K562 (cell line): ENCODE measurements around the gene HSD11B1L. TPM values are rescaled to one million over a fixed set of nuclear protein-coding genes. Genes with fewer than 3 reads are reported as not detected.

ENCODE experiments used
- ARID1B ChIP-seq: fragments of 450-650 bp; IDR thresholded peaks from 2 replicates; pipeline ENCODE4 v1.6.1; 2016; ENCODE audit warnings: antibody characterized with exemption, mild to moderate bottlenecking, inconsistent platforms
- CBX3 ChIP-seq, 2 experiments: IDR thresholded peaks; 1 replicate in 1 of 2; 2 replicates in 1 of 2; pipeline ENCODE4 v1.6.1; 2012; ENCODE audit warnings: inconsistent platforms in 2 of 2, low read length in 2 of 2, borderline replicate concordance in 1 of 2, control low read depth in 1 of 2
- CHD2 ChIP-seq: IDR thresholded peaks from 2 replicates; pipeline ENCODE4 v1.6.1; 2011; ENCODE audit warnings: low read depth, low read length
- ERF ChIP-seq: fragments of 450-650 bp; formaldehyde crosslinking; IDR thresholded peaks from 2 replicates; pipeline ENCODE4 v1.4.0; 2020; ENCODE audit warnings: mild to moderate bottlenecking, mixed read lengths
- ESRRA ChIP-seq: fragments of 450-650 bp; IDR thresholded peaks from 2 replicates; pipeline ENCODE4 v1.6.1; 2014; ENCODE audit warnings: low read depth, mild to moderate bottlenecking, moderate library complexity, borderline replicate concordance
- FOXJ3 ChIP-seq: sonication (generic); formaldehyde crosslinking; IDR thresholded peaks from 2 replicates; pipeline ENCODE4 v1.4.0; 2020; ENCODE audit warnings: mild to moderate bottlenecking, missing genetic modification reagents
- HMG20A ChIP-seq: fragments of 450-650 bp; formaldehyde crosslinking; conservative IDR thresholded peaks from 2 replicates; pipeline ENCODE4 v1.4.0; 2020; ENCODE audit warnings: mild to moderate bottlenecking, mixed read lengths
- HNRNPLL ChIP-seq: fragments of 200-400 bp; formaldehyde crosslinking; IDR thresholded peaks from 2 replicates; pipeline ENCODE4 v1.6.1; 2017; ENCODE audit warnings: low read length, low read depth, mild to moderate bottlenecking; ENCODE audit not compliant: poor library complexity, severe bottlenecking
- NCOR1 ChIP-seq: fragments of 450-650 bp; IDR thresholded peaks from 2 replicates; pipeline ENCODE4 v1.6.1; 2016; ENCODE audit warnings: mild to moderate bottlenecking, moderate library complexity
- NONO ChIP-seq, 2 experiments: fragments of 200-400 bp in 1 of 2; fragments of 450-650 bp in 1 of 2; formaldehyde crosslinking in 1 of 2; IDR thresholded peaks; 2 replicates each; pipeline ENCODE4 v1.6.1; 2017; ENCODE audit warnings: low read depth in 2 of 2, mild to moderate bottlenecking in 2 of 2, moderate library complexity in 2 of 2, low read length in 1 of 2
- POLR2A ChIP-seq: fragments of 450-650 bp; conservative IDR thresholded peaks from 2 replicates; pipeline ENCODE4 v1.6.1; 2016
- POLR2B ChIP-seq: fragments of 450-650 bp; IDR thresholded peaks from 2 replicates; pipeline ENCODE4 v1.6.1; 2018; ENCODE audit warnings: low read depth; ENCODE audit not compliant: partially characterized antibody
- RBM17 ChIP-seq: fragments of 200-400 bp; formaldehyde crosslinking; IDR thresholded peaks from 2 replicates; pipeline ENCODE4 v1.6.1; 2017; ENCODE audit warnings: low read depth, mild to moderate bottlenecking, low read length, borderline replicate concordance
- RBM22 ChIP-seq: fragments of 200-400 bp; formaldehyde crosslinking; IDR thresholded peaks from 2 replicates; pipeline ENCODE4 v1.6.1; 2018; ENCODE audit warnings: low read length, low read depth; ENCODE audit not compliant: poor library complexity, severe bottlenecking
- SP1 ChIP-seq: sonication (generic); formaldehyde crosslinking; IDR thresholded peaks from 2 replicates; pipeline ENCODE4 v1.8.1; 2022; ENCODE audit warnings: mild to moderate bottlenecking, missing genetic modification reagents
- SREBF1 ChIP-seq: fragments of 150-350 bp; IDR thresholded peaks from 2 replicates; pipeline ENCODE4 v1.6.1; 2014; ENCODE audit warnings: antibody characterized with exemption, low read depth, low read length, borderline replicate concordance
- SRF ChIP-seq, 2 experiments: fragments of 250-450, 450-650 bp in 1 of 2; sonication (Bioruptor Pico) in 1 of 2; sonication (generic) in 1 of 2; formaldehyde crosslinking; IDR thresholded peaks; 2 replicates each; pipeline versions ENCODE4 v1.5.0 to v1.5.1; 2020 to 2022; ENCODE audit warnings: mild to moderate bottlenecking in 1 of 2, missing genetic modification reagents in 1 of 2
- STAT5B ChIP-seq: fragments of 250-450 bp; sonication (Bioruptor Pico); IDR thresholded peaks from 2 replicates; pipeline ENCODE4 v1.8.0; 2021; ENCODE audit warnings: mild to moderate bottlenecking, inconsistent platforms
- ZBTB8A ChIP-seq: fragments of 450-650 bp; IDR thresholded peaks from 2 replicates; pipeline ENCODE4 v1.6.1; 2018; ENCODE audit warnings: mild to moderate bottlenecking, moderate library complexity; ENCODE audit not compliant: partially characterized antibody
- ZFP30 ChIP-seq: fragments of 250-450 bp; sonication (Bioruptor Pico); IDR thresholded peaks from 2 replicates; pipeline ENCODE4 v1.8.0; 2022; ENCODE audit warnings: moderate library complexity, mild to moderate bottlenecking, inconsistent platforms, borderline replicate concordance
- ZFPM2 ChIP-seq: fragments of 250-450 bp; sonication (Bioruptor Pico); IDR thresholded peaks from 2 replicates; pipeline ENCODE4 v1.5.1; 2022; ENCODE audit warnings: mild to moderate bottlenecking
- ZNF124 ChIP-seq: sonication (generic); formaldehyde crosslinking; IDR thresholded peaks from 2 replicates; pipeline ENCODE4 v1.8.1; 2022; ENCODE audit warnings: missing genetic modification reagents
- ZNF217 ChIP-seq: sonication (generic); formaldehyde crosslinking; IDR thresholded peaks from 2 replicates; pipeline ENCODE4 v1.8.0; 2022; ENCODE audit warnings: mild to moderate bottlenecking, missing genetic modification reagents
- polyA plus RNA-seq, 8 experiments: library from polyadenylated mRNA; depleted of rRNA in 4 of 8; stranded (reverse) in 5 of 8; unstranded in 3 of 8; fragments of >200 nt; fragmentation: Nextera tagmentation in 2 of 8; fragmentation: Illumina TruSeq in 1 of 8; extraction: Ambion mirVana in 2 of 8; extraction: Trizol in 1 of 8; gene quantifications; 2 replicates each; pipeline versions ENCODE4 v1.2.1 to v1.2.3, GENCODE V29; 2011 to 2014; ENCODE audit warnings: inconsistent platforms in 1 of 8, missing spikeins in 1 of 8
- total RNA-seq, 7 experiments: library from RNA; depleted of rRNA in 6 of 7; stranded (reverse); fragments of >200 nt in 6 of 7; fragmentation: Illumina TruSeq in 2 of 7; extraction: Trizol in 2 of 7; gene quantifications; 2 replicates each; pipeline versions ENCODE4 v1.2.1 to v1.2.3, GENCODE V29; 2011 to 2021; ENCODE audit warnings: low replicate concordance in 1 of 7
- TF ChIP-seq, protein P1 (sequence below): fragments of 450-650 bp; IDR thresholded peaks from 2 replicates; pipeline ENCODE4 v1.6.1; 2014; ENCODE audit warnings: low read depth, mild to moderate bottlenecking, moderate library complexity, borderline replicate concordance
- TF ChIP-seq, protein P2 (sequence below): conservative IDR thresholded peaks from 2 replicates; pipeline ENCODE4 v1.6.1; 2011; ENCODE audit warnings: low read depth, mild to moderate bottlenecking, low read length; ENCODE audit not compliant: control insufficient read depth
- TF ChIP-seq, protein P3 (sequence below): fragments of 450-650 bp; formaldehyde crosslinking; IDR thresholded peaks from 2 replicates; pipeline ENCODE4 v1.4.0; 2022; ENCODE audit warnings: mild to moderate bottlenecking, moderate library complexity
- TF ChIP-seq, protein P4 (sequence below): fragments of 250-450 bp; sonication (Bioruptor Pico); IDR thresholded peaks from 2 replicates; pipeline ENCODE4 v1.4.0; 2020; ENCODE audit warnings: mild to moderate bottlenecking

Gene HSD11B1L
- total and polyA plus RNA-seq, 9 of the 15 experiments (the other 6 are each of a cell fraction or from before 2014, with no cell fraction given) = 0.31 to 7.7 (median 2.3) TPM

DNA sequence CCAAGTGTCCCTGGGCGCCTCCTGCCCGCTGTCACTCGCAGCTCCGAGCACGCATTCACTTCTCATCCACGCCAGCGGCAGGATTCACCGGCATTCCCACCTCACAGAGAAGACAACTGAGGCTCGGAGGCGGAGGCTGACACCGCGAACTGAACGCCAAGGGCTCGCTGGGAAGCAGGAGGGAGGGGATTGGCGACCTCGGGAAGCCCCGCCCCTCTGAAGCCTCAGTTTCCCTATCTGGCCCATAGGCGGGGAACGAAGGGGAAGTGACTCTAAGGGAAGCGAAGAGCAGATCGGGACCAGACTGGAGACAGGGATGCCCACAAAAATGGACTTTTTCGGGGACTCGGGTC, 767 bp upstream of the HSD11B1L start (continued):
- no peak; the same call in 1 of the 2 replicates for TF ChIP-seq ARID1B
- no peak for TF ChIP-seq RBM17
- no peak for TF ChIP-seq ESRRA
- TF ChIP-seq ZBTB8A = no peak
- no peak for TF ChIP-seq STAT5B
- no peak for TF ChIP-seq ZFPM2 (CRISPR knock-in tag)
- TF ChIP-seq RBM22 = no peak
- no peak for TF ChIP-seq NONO (IDR thresholded peaks at IDR 0.05; ENCODE audit: low read depth in 2 of 2, low read length in 1 of 2)
- no peak for TF ChIP-seq CBX3 (IDR thresholded peaks at IDR 0.05; ENCODE audit: borderline replicate concordance in 1 of 2, low read length in 2 of 2)
- no peak for TF ChIP-seq SP1 (CRISPR knock-in tag)
- peak; percentile 81 for TF ChIP-seq POLR2B
- TF ChIP-seq HMG20A (CRISPR knock-in tag) = no peak
- TF ChIP-seq, protein P1, sequence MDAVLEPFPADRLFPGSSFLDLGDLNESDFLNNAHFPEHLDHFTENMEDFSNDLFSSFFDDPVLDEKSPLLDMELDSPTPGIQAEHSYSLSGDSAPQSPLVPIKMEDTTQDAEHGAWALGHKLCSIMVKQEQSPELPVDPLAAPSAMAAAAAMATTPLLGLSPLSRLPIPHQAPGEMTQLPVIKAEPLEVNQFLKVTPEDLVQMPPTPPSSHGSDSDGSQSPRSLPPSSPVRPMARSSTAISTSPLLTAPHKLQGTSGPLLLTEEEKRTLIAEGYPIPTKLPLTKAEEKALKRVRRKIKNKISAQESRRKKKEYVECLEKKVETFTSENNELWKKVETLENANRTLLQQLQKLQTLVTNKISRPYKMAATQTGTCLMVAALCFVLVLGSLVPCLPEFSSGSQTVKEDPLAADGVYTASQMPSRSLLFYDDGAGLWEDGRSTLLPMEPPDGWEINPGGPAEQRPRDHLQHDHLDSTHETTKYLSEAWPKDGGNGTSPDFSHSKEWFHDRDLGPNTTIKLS = no peak
- no peak for TF ChIP-seq FOXJ3 (CRISPR knock-in tag)
- TF ChIP-seq, protein P2, sequence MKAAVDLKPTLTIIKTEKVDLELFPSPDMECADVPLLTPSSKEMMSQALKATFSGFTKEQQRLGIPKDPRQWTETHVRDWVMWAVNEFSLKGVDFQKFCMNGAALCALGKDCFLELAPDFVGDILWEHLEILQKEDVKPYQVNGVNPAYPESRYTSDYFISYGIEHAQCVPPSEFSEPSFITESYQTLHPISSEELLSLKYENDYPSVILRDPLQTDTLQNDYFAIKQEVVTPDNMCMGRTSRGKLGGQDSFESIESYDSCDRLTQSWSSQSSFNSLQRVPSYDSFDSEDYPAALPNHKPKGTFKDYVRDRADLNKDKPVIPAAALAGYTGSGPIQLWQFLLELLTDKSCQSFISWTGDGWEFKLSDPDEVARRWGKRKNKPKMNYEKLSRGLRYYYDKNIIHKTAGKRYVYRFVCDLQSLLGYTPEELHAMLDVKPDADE = no peak
- TF ChIP-seq SRF (CRISPR knock-in tag; IDR thresholded peaks at IDR 0.05) = no peak
- TF ChIP-seq, protein P3, sequence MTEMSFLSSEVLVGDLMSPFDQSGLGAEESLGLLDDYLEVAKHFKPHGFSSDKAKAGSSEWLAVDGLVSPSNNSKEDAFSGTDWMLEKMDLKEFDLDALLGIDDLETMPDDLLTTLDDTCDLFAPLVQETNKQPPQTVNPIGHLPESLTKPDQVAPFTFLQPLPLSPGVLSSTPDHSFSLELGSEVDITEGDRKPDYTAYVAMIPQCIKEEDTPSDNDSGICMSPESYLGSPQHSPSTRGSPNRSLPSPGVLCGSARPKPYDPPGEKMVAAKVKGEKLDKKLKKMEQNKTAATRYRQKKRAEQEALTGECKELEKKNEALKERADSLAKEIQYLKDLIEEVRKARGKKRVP (CRISPR knock-in tag) = no peak
- TF ChIP-seq ZFP30 (CRISPR knock-in tag) = no peak
- TF ChIP-seq, protein P4, sequence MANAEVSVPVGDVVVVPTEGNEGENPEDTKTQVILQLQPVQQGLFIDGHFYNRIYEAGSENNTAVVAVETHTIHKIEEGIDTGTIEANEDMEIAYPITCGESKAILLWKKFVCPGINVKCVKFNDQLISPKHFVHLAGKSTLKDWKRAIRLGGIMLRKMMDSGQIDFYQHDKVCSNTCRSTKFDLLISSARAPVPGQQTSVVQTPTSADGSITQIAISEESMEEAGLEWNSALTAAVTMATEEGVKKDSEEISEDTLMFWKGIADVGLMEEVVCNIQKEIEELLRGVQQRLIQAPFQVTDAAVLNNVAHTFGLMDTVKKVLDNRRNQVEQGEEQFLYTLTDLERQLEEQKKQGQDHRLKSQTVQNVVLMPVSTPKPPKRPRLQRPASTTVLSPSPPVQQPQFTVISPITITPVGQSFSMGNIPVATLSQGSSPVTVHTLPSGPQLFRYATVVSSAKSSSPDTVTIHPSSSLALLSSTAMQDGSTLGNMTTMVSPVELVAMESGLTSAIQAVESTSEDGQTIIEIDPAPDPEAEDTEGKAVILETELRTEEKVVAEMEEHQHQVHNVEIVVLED (CRISPR knock-in tag) = no peak
- no peak for TF ChIP-seq ZNF124 (CRISPR knock-in tag)
- TF ChIP-seq HNRNPLL = no peak
- TF ChIP-seq POLR2A = no peak; the same call in 1 of the 2 replicates
- TF ChIP-seq CHD2 = no peak
- no peak for TF ChIP-seq ZNF217 (CRISPR knock-in tag)
- TF ChIP-seq ERF (CRISPR knock-in tag) = 0 out of 2 replicates have a peak, but pooled peaks have one; percentile 21
- TF ChIP-seq SREBF1 = no peak
- TF ChIP-seq NCOR1 = no peak
